HepG2 (cell line): Measurements from ENCODE around the gene DDTL. TPM values are rescaled to one million over a fixed set of nuclear protein-coding genes. Genes with fewer than 3 reads are reported as not detected.

Experiments used
- ATAC-seq: fragments of 200-7000 bp; cut with Tn5 transposase; 3 replicates; pipeline ENCODE4 v1.9.1; 2020; ENCODE audit warnings: mild to moderate bottlenecking, moderate library complexity
- BruUV-seq: library from RNA; stranded (reverse); fragments of 400-500 nt; replicated peaks from 2 replicates; lab custom pipeline; 2021; lab: Mats Ljungman, UMichigan
- CTCF ChIA-PET: fragments of 300-600 bp; formaldehyde crosslinking; extraction: SDS; loops from one replicate; lab custom pipeline; 2021; ENCODE audit warnings: low total read pairs, inconsistent platforms, low intra/inter-chr PET ratio; lab: Yijun Ruan, JAX
- POLR2A ChIA-PET: fragments of 350-600 bp; sonication (Branson Sonifier 250); formaldehyde crosslinking; loops from one replicate; lab custom pipeline; 2020; ENCODE audit warnings: antibody characterized with exemption, inconsistent platforms; lab: Yijun Ruan, JAX
- DNase-seq: peaks from one replicate; pipeline ENCODE4 v3.0.0-alpha.2; 2015; ENCODE audit warnings: low spot score
- FAIRE-seq: peaks from 3 replicates; lab custom pipeline; 2011; peaks lifted over from hg19 to GRCh38; lab: Jason Lieb, UNC
- H2AFZ ChIP-seq: one replicate; pipeline ENCODE4 v1.6.1; 2011; ENCODE audit warnings: low read length, inconsistent platforms
- H3K27ac ChIP-seq: fragments of 300-600 bp; 3 replicates; pipeline ENCODE4 v1.8.0; 2011; ENCODE audit warnings: mixed run types, mild to moderate bottlenecking, mixed read lengths, low read length, inconsistent platforms; ENCODE audit not compliant: insufficient read depth; ENCODE audit errors: extremely low read length
- H3K27me3 ChIP-seq, 2 experiments: fragments of 200-600 bp in 1 of 2; 2 replicates in 1 of 2; 3 replicates in 1 of 2; pipeline versions ENCODE4 v1.6.0 to v1.8.0; 2011; ENCODE audit warnings: low read length in 2 of 2, mild to moderate bottlenecking in 2 of 2, moderate library complexity in 2 of 2, inconsistent platforms in 1 of 2; ENCODE audit not compliant: insufficient read depth in 2 of 2, control insufficient read depth in 1 of 2
- H3K36me3 ChIP-seq, 2 experiments: fragments of 200-600 bp in 1 of 2; replicated peaks in 1 of 2; 2 replicates in 1 of 2; 3 replicates in 1 of 2; pipeline versions ENCODE4 v1.5.1 to v1.8.0; 2011; ENCODE audit warnings: low read length in 2 of 2, inconsistent platforms in 1 of 2; ENCODE audit not compliant: insufficient read depth in 2 of 2, control insufficient read depth in 1 of 2
- H3K4me1 ChIP-seq: 2 replicates; pipeline ENCODE4 v1.5.1; 2012; ENCODE audit warnings: low read length, inconsistent platforms; ENCODE audit not compliant: insufficient read depth
- H3K4me2 ChIP-seq: 2 replicates; pipeline ENCODE4 v1.6.0; 2011; ENCODE audit warnings: low read depth, low read length, inconsistent platforms
- H3K4me3 ChIP-seq, 3 experiments: fragments of 200-600 bp in 1 of 3; sonication (generic), shearing (Covaris generic) in 1 of 3; replicated peaks in 1 of 3; 2 replicates each; pipeline ENCODE4 v1.5.1; 2011 to 2016; ENCODE audit warnings: low read length in 3 of 3, inconsistent platforms in 2 of 3, low read depth in 2 of 3, mild to moderate bottlenecking in 2 of 3, control low read depth in 1 of 3, mixed read lengths in 1 of 3; ENCODE audit not compliant: insufficient read depth in 1 of 3
- H3K79me2 ChIP-seq: one replicate; pipeline ENCODE4 v1.6.1; 2011; ENCODE audit warnings: low read length, inconsistent platforms; ENCODE audit not compliant: insufficient read depth
- H3K9ac ChIP-seq: 2 replicates; pipeline ENCODE4 v1.6.0; 2011; ENCODE audit warnings: mild to moderate bottlenecking, low read depth, low read length, inconsistent platforms; ENCODE audit not compliant: insufficient read depth
- H3K9me3 ChIP-seq: 2 replicates; pipeline ENCODE4 v1.5.1; 2012; ENCODE audit warnings: mild to moderate bottlenecking, low read length
- H4K20me1 ChIP-seq: 2 replicates; pipeline ENCODE4 v1.6.0; 2011; ENCODE audit warnings: inconsistent platforms, mild to moderate bottlenecking, low read length, moderate library complexity; ENCODE audit not compliant: insufficient read depth
- DZIP1 ChIP-seq: sonication (generic); formaldehyde crosslinking; IDR thresholded peaks from 2 replicates; pipeline ENCODE4 v1.5.0; 2020; ENCODE audit warnings: mild to moderate bottlenecking, missing genetic modification reagents
- ELF1 ChIP-seq: sonication (generic); formaldehyde crosslinking; IDR thresholded peaks from 2 replicates; pipeline ENCODE4 v1.4.0; 2020; ENCODE audit warnings: missing genetic modification reagents
- ESRRA ChIP-seq: sonication (generic); formaldehyde crosslinking; IDR thresholded peaks from 2 replicates; pipeline ENCODE4 v1.5.1; 2020; ENCODE audit warnings: mild to moderate bottlenecking, low read depth, missing genetic modification reagents
- HNRNPK ChIP-seq: fragments of 200-400 bp; formaldehyde crosslinking; IDR thresholded peaks from 2 replicates; pipeline ENCODE4 v1.6.1; 2018; ENCODE audit warnings: low read length, low read depth, moderate library complexity, mild to moderate bottlenecking; ENCODE audit not compliant: poor library complexity, severe bottlenecking
- MTA1 ChIP-seq: sonication (generic); formaldehyde crosslinking; IDR thresholded peaks from 2 replicates; pipeline ENCODE4 v1.4.0; 2020; ENCODE audit warnings: missing genetic modification reagents, mild to moderate bottlenecking, borderline replicate concordance
- RBFOX2 ChIP-seq: fragments of 200-400 bp; formaldehyde crosslinking; IDR thresholded peaks from 2 replicates; pipeline ENCODE4 v1.6.1; 2017; ENCODE audit warnings: low read depth, mild to moderate bottlenecking, low read length
- SRSF4 ChIP-seq: fragments of 200-400 bp; formaldehyde crosslinking; IDR thresholded peaks from one replicate; pipeline ENCODE4 v1.6.1; 2018; ENCODE audit warnings: mild to moderate bottlenecking, low read depth, low read length, moderate library complexity; ENCODE audit not compliant: poor library complexity, severe bottlenecking
- SRY ChIP-seq: sonication (generic); formaldehyde crosslinking; IDR thresholded peaks from 2 replicates; pipeline ENCODE4 v1.8.0; 2022; ENCODE audit warnings: mild to moderate bottlenecking, missing genetic modification reagents
- ZFP41 ChIP-seq: sonication (generic); formaldehyde crosslinking; IDR thresholded peaks from 2 replicates; pipeline ENCODE4 v1.4.0; 2020; ENCODE audit warnings: mild to moderate bottlenecking, missing genetic modification reagents, borderline replicate concordance
- ZMYM2 ChIP-seq: sonication (generic); formaldehyde crosslinking; IDR thresholded peaks from 2 replicates; pipeline ENCODE4 v1.8.0; 2022; ENCODE audit warnings: mild to moderate bottlenecking, missing genetic modification reagents
- ZNF382 ChIP-seq: sonication (generic); formaldehyde crosslinking; IDR thresholded peaks from 2 replicates; pipeline ENCODE4 v1.5.0; 2020; ENCODE audit warnings: missing genetic modification reagents, mild to moderate bottlenecking, borderline replicate concordance
- ZNF691 ChIP-seq: sonication (generic); formaldehyde crosslinking; IDR thresholded peaks from 2 replicates; pipeline ENCODE4 v1.4.0; 2020; ENCODE audit warnings: missing genetic modification reagents, low read depth, mild to moderate bottlenecking, borderline replicate concordance
- WGBS: methylation state at CpG from one replicate; pipeline ENCODE4 v1.1.6; 2017; ENCODE audit warnings: low lambda C conversion rate; 5-methylcytosine and 5-hydroxymethylcytosine counted together
- in situ Hi-C: cut with HindIII; loops from 2 replicates; pipeline ENCODE4 v1.10.0; 2017; ENCODE audit warnings: low pct_unique_long_range_greater_than_20kb; ENCODE audit not compliant: extremely low pct_ligation_motif_present
- intact Hi-C: fragments of 100-400 bp; cut with micrococcal nuclease; formaldehyde crosslinking; loops from one replicate; pipeline ENCODE4 v1.10.0; 2022; ENCODE audit not compliant: unreplicated experiment
- polyA plus RNA-seq, 8 experiments: library from polyadenylated mRNA; depleted of rRNA in 3 of 8; stranded (reverse) in 7 of 8; unstranded in 1 of 8; fragments of >200 nt; fragmentation: Illumina TruSeq in 4 of 8; extraction: Trizol in 4 of 8; gene quantifications; 2 replicates each; pipeline versions ENCODE4 v1.2.1 to v1.2.3, GENCODE V29; 2011 to 2016; ENCODE audit warnings: low read depth in 4 of 8, missing spikeins in 1 of 8, mixed read lengths in 1 of 8; ENCODE audit not compliant: insufficient read depth in 1 of 8
- total RNA-seq, 5 experiments: library from RNA; depleted of rRNA; stranded (reverse); fragments of >200 nt; fragmentation: Illumina TruSeq; extraction: Trizol; gene quantifications; 2 replicates each; pipeline ENCODE4 v1.2.3, GENCODE V29; 2016; ENCODE audit warnings: low read depth in 1 of 5
- TF ChIP-seq, protein P1 (sequence below): sonication (generic); formaldehyde crosslinking; IDR thresholded peaks from 2 replicates; pipeline ENCODE4 v1.5.0; 2020; ENCODE audit warnings: missing genetic modification reagents, mild to moderate bottlenecking, borderline replicate concordance
- TF ChIP-seq, protein P2 (sequence below): sonication (generic); formaldehyde crosslinking; IDR thresholded peaks from 2 replicates; pipeline ENCODE4 v1.4.0; 2020; ENCODE audit warnings: mild to moderate bottlenecking, low read depth, missing genetic modification reagents
- TF ChIP-seq, protein P3 (sequence below): sonication (generic); formaldehyde crosslinking; IDR thresholded peaks from 2 replicates; pipeline ENCODE4; 2020; ENCODE audit warnings: missing genetic modification reagents, mild to moderate bottlenecking, borderline replicate concordance

DDTL gene
- total and polyA plus RNA-seq, 2 of the 13 experiments (the other 11 are each of a cell fraction or from before 2014, with no cell fraction given) = 0.31 TPM; not detected in 1

GRCh38 chr22:24008022-24008283 lies 41.3 kb downstream of the DDTL start:
- H2AFZ ChIP-seq = peak overlapping the region; percentile 5
- peak overlapping the region; percentile 87 for H3K27ac ChIP-seq
- ATAC-seq (no peak), DNase-seq (no peak), FAIRE-seq (no peak)
- H3K4me1 ChIP-seq = peaks cover 71% of the 10 kb centered on the region
- ChIA-PET POLR2A (interaction anchor here (2.1 kb wide), 1 partner anchor 114 kb away, joined by 8 read pairs; the partner anchor contains the start of gene MIF), CTCF (no interaction called here)
- H3K4me2 ChIP-seq = peak overlapping the region; percentile 86
- no peaks in the 10 kb centered on the region for H4K20me1 ChIP-seq
- no peaks in the 10 kb centered on the region; a peak in 1 of 5 replicates for H3K27me3 ChIP-seq
- peak overlapping the region; percentile 17 to 95 (median 24); a peak in 4 of 6 replicates for H3K4me3 ChIP-seq
- no TSS peak for BruUV-seq
- in situ Hi-C loops = loop anchor here (5.0 kb wide), 1 partner anchor 71 kb away; no protein-coding TSS in a partner anchor
- 75% methylated on average over 1 of the region's 1 CpG for WGBS
- intact Hi-C loops = no loop called here
- H3K9ac ChIP-seq = peak overlapping the region; percentile 73
- no peaks in the 10 kb centered on the region for H3K9me3 ChIP-seq
- peaks cover 15% of the 10 kb centered on the region for H3K79me2 ChIP-seq
- no peaks in the 10 kb centered on the region for H3K36me3 ChIP-seq
- no peak for TF ChIP-seq ZNF382
- 0 out of 2 replicates have a peak, but pooled peaks have one; percentile 61 for TF ChIP-seq DZIP1 (CRISPR knock-in tag)
- no peak for TF ChIP-seq ZFP41 (CRISPR knock-in tag)
- TF ChIP-seq, protein P1, sequence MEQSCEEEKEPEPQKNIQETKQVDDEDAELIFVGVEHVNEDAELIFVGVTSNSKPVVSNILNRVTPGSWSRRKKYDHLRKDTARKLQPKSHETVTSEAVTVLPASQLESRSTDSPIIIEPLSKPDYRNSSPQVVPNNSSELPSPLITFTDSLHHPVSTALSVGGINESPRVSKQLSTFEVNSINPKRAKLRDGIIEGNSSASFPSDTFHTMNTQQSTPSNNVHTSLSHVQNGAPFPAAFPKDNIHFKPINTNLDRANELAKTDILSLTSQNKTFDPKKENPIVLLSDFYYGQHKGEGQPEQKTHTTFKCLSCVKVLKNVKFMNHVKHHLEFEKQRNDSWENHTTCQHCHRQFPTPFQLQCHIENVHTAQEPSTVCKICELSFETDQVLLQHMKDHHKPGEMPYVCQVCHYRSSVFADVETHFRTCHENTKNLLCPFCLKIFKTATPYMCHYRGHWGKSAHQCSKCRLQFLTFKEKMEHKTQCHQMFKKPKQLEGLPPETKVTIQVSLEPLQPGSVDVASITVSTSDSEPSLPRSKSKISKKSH (CRISPR knock-in tag) = 0 out of 2 replicates have a peak, but pooled peaks have one; percentile 41
- TF ChIP-seq HNRNPK = no peak
- TF ChIP-seq, protein P2, sequence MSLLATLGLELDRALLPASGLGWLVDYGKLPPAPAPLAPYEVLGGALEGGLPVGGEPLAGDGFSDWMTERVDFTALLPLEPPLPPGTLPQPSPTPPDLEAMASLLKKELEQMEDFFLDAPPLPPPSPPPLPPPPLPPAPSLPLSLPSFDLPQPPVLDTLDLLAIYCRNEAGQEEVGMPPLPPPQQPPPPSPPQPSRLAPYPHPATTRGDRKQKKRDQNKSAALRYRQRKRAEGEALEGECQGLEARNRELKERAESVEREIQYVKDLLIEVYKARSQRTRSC (CRISPR knock-in tag) = no peak
- TF ChIP-seq ESRRA (CRISPR knock-in tag) = no peak
- no peak for TF ChIP-seq SRSF4
- TF ChIP-seq RBFOX2 = peak; percentile 28; the same call in 1 of the 2 replicates
- TF ChIP-seq, protein P3, sequence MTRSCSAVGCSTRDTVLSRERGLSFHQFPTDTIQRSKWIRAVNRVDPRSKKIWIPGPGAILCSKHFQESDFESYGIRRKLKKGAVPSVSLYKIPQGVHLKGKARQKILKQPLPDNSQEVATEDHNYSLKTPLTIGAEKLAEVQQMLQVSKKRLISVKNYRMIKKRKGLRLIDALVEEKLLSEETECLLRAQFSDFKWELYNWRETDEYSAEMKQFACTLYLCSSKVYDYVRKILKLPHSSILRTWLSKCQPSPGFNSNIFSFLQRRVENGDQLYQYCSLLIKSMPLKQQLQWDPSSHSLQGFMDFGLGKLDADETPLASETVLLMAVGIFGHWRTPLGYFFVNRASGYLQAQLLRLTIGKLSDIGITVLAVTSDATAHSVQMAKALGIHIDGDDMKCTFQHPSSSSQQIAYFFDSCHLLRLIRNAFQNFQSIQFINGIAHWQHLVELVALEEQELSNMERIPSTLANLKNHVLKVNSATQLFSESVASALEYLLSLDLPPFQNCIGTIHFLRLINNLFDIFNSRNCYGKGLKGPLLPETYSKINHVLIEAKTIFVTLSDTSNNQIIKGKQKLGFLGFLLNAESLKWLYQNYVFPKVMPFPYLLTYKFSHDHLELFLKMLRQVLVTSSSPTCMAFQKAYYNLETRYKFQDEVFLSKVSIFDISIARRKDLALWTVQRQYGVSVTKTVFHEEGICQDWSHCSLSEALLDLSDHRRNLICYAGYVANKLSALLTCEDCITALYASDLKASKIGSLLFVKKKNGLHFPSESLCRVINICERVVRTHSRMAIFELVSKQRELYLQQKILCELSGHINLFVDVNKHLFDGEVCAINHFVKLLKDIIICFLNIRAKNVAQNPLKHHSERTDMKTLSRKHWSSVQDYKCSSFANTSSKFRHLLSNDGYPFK = no peak
- no peak for TF ChIP-seq ZMYM2 (CRISPR knock-in tag)
- TF ChIP-seq ELF1 (CRISPR knock-in tag) = no peak
- no peak for TF ChIP-seq ZNF691
- no peak for TF ChIP-seq MTA1 (CRISPR knock-in tag)
- 0 out of 2 replicates have a peak, but pooled peaks have one; percentile 15 for TF ChIP-seq SRY (CRISPR knock-in tag)
